Calu3 (cell line): ENCODE results near the gene AHNAK. TPM values are rescaled to one million over a fixed set of nuclear protein-coding genes. Genes with fewer than 3 reads are reported as not detected.

Experiments
- BruUV-seq: library from RNA; stranded (reverse); fragments of 400-500 nt; replicated peaks from 2 replicates; lab custom pipeline; 2021; lab: Mats Ljungman, UMichigan
- CTCF ChIA-PET: fragments of 300-600 bp; sonication (Branson Sonifier 250); formaldehyde crosslinking; loops from one replicate; lab custom pipeline; 2022; ENCODE audit warnings: antibody characterized with exemption; lab: Charles Lee
- DNase-seq: peaks from one replicate; pipeline ENCODE4 v3.0.0; 2022
- H3K27ac Mint-ChIP-seq: one replicate; pipeline ENCODE4 v1.8.0; 2022; ENCODE audit warnings: mixed read lengths; ENCODE audit not compliant: unreplicated experiment
- H3K27me3 Mint-ChIP-seq: one replicate; pipeline ENCODE4 v1.8.0; 2022; ENCODE audit warnings: mixed read lengths; ENCODE audit not compliant: unreplicated experiment
- H3K36me3 Mint-ChIP-seq: one replicate; pipeline ENCODE4 v1.8.0; 2022; ENCODE audit warnings: mild to moderate bottlenecking, moderate library complexity, mixed read lengths; ENCODE audit not compliant: insufficient read depth, unreplicated experiment
- H3K4me1 Mint-ChIP-seq: one replicate; pipeline ENCODE4 v1.8.0; 2022; ENCODE audit warnings: mild to moderate bottlenecking, low read depth, mixed read lengths; ENCODE audit not compliant: unreplicated experiment
- H3K4me3 Mint-ChIP-seq: one replicate; pipeline ENCODE4 v1.8.0; 2022; ENCODE audit warnings: mild to moderate bottlenecking, low read depth, moderate library complexity, mixed read lengths; ENCODE audit not compliant: unreplicated experiment
- H3K9me3 Mint-ChIP-seq: one replicate; pipeline ENCODE4 v1.8.0; 2022; ENCODE audit warnings: low read depth, mixed read lengths; ENCODE audit not compliant: unreplicated experiment
- CTCF ChIP-seq: fragments of 200-600 bp; IDR thresholded peaks from one replicate; pipeline ENCODE4 v1.8.0; 2022; ENCODE audit warnings: antibody characterized with exemption; ENCODE audit not compliant: unreplicated experiment
- intact Hi-C: fragments of 100-400 bp; cut with micrococcal nuclease; formaldehyde crosslinking; loops from one replicate; pipeline ENCODE4 v1.10.0; 2022; ENCODE audit not compliant: unreplicated experiment
- total RNA-seq: library from RNA; stranded (reverse); gene quantifications from 2 replicates; pipeline ENCODE4 v1.2.3, GENCODE V29; 2022

Gene AHNAK
- total RNA-seq, 1 experiment from 2014 or later, result 246 TPM

- Mint-ChIP-seq H3K27ac (no peak overlapping the region), H3K36me3 (no peaks in the 10 kb centered on the region), H3K4me3 (no peak overlapping the region), H3K27me3 (no peaks in the 10 kb centered on the region), H3K4me1 (peaks cover 38% of the 10 kb centered on the region), H3K9me3 (no peaks in the 10 kb centered on the region)
- CTCF ChIA-PET, result interaction anchor here (0.9 to 3.4 kb wide), 5 partner anchors 9 to 62 kb away, joined by 3 to 18 read pairs (median 11); no protein-coding TSS in a partner anchor
- intact Hi-C loops, result no loop called here
- DNase-seq, result no peak
- no peak for TF ChIP-seq CTCF
- BruUV-seq, result no TSS peak
Measured at GRCh38 chr11:62498492-62499286, 47.9 kb downstream of the AHNAK start.

- no TSS peak for BruUV-seq
- CTCF ChIA-PET, result interaction anchor here (0.7 to 3.4 kb wide), 8 partner anchors 10 to 595 kb away, joined by 3 to 18 read pairs (median 7); no protein-coding TSS in a partner anchor
- no peak for TF ChIP-seq CTCF
- Mint-ChIP-seq H3K27ac (peak overlapping the region; percentile 35), H3K36me3 (no peaks in the 10 kb centered on the region), H3K9me3 (no peaks in the 10 kb centered on the region), H3K27me3 (no peaks in the 10 kb centered on the region), H3K4me1 (peaks cover 38% of the 10 kb centered on the region), H3K4me3 (no peak overlapping the region)
- intact Hi-C loops, result no loop called here
- DNase-seq, result no peak
Measured at GRCh38 chr11:62498031-62498430, 48.6 kb downstream of the AHNAK start.

GRCh38 chr11:62497132-62497801 lies 49.3 kb downstream of the AHNAK start:
- peak; percentile 62 for DNase-seq
- Mint-ChIP-seq H3K36me3 (no peaks in the 10 kb centered on the region), H3K4me3 (no peak overlapping the region), H3K27ac (peak overlapping the region; percentile 35), H3K27me3 (no peaks in the 10 kb centered on the region), H3K4me1 (peaks cover 32% of the 10 kb centered on the region), H3K9me3 (no peaks in the 10 kb centered on the region)
- BruUV-seq, result no TSS peak
- CTCF ChIA-PET, result interaction anchor here (0.7 to 3.4 kb wide), 8 partner anchors 10 to 594 kb away, joined by 3 to 18 read pairs (median 7); no protein-coding TSS in a partner anchor
- TF ChIP-seq CTCF, result peak; percentile 69
- intact Hi-C loops, result loop anchor here (1.0 to 2.0 kb wide), 2 partner anchors 48 to 63 kb away; no protein-coding TSS in a partner anchor

- no TSS peak for BruUV-seq
- no peaks in the 10 kb centered on the region for H3K9me3 Mint-ChIP-seq
- no peak for DNase-seq
- no peak for TF ChIP-seq CTCF
- no peaks in the 10 kb centered on the region for H3K36me3 Mint-ChIP-seq
- peak overlapping the region; percentile 35 for H3K27ac Mint-ChIP-seq
- CTCF ChIA-PET, result interaction anchor here (1.3 to 3.4 kb wide), 5 partner anchors 11 to 74 kb away, joined by 3 to 18 read pairs (median 16); no protein-coding TSS in a partner anchor
- intact Hi-C loops, result loop anchor here (1.0 to 2.0 kb wide), 2 partner anchors 48 to 64 kb away; no protein-coding TSS in a partner anchor
- no peak overlapping the region for H3K4me3 Mint-ChIP-seq
- H3K27me3 Mint-ChIP-seq, result no peaks in the 10 kb centered on the region
- peaks cover 29% of the 10 kb centered on the region for H3K4me1 Mint-ChIP-seq
Measured at GRCh38 chr11:62496676-62497075, 49.9 kb downstream of the AHNAK start.
